Measurements from ENCODE around the gene LRRC75B. TPM values are rescaled to one million over a fixed set of nuclear protein-coding genes. Genes with fewer than 3 reads are reported as not detected.

LRRC75B gene
- total and polyA plus RNA-seq, 2 donors from 2014 or later = 23.4 to 47.6 TPM

GRCh38 chr22:24567668-24568067 is 25.2 kb downstream of the LRRC75B start:
- Histone ChIP-seq H3K9me3 (ENCODE audit: control insufficient read depth in 2 of 3, insufficient read depth in 1 of 3, low read length in 3 of 3) (no peaks in the 10 kb centered on the region), H3K4me1 (ENCODE audit: control insufficient read depth in 2 of 3, insufficient read depth in 2 of 3, low read depth in 1 of 3, low read length in 3 of 3) (peaks cover 0 to 22% (median 19%) of the 10 kb centered on the region in 3 donors), H3K4me3 (ENCODE audit: low read length in 3 of 3) (no peak overlapping the region), H3K9ac (ENCODE audit: low read length in 3 of 3) (no peak overlapping the region), H3K27ac (ENCODE audit: low read depth in 2 of 2, low read length in 2 of 2) (no peak overlapping the region), H3K27me3 (ENCODE audit: control insufficient read depth, insufficient read depth, low read length) (no peaks in the 10 kb centered on the region), H3K36me3 (ENCODE audit: control insufficient read depth in 2 of 3, insufficient read depth in 3 of 3, low read length in 3 of 3) (peaks cover 9 to 33% (median 18%) of the 10 kb centered on the region in 3 donors)
- intact Hi-C loops (cut with DNase I) = no loop called here
- DNase-seq (no peak), FAIRE-seq (no peak)
- no peak for TF ChIP-seq CTCF (IDR thresholded peaks at IDR 0.05; ENCODE audit: borderline replicate concordance, extremely low read depth, insufficient read depth)

GRCh38 chr22:24566899-24567511 is 25.9 kb downstream of the LRRC75B start:
- Histone ChIP-seq H3K9me3 (ENCODE audit: control insufficient read depth in 2 of 3, insufficient read depth in 1 of 3, low read length in 3 of 3) (no peaks in the 10 kb centered on the region), H3K36me3 (ENCODE audit: control insufficient read depth in 2 of 3, insufficient read depth in 3 of 3, low read length in 3 of 3) (peaks cover 9 to 28% (median 15%) of the 10 kb centered on the region in 3 donors), H3K27me3 (ENCODE audit: control insufficient read depth, insufficient read depth, low read length) (no peaks in the 10 kb centered on the region), H3K27ac (ENCODE audit: low read depth in 2 of 2, low read length in 2 of 2) (no peak overlapping the region), H3K4me3 (ENCODE audit: low read length in 3 of 3) (no peak overlapping the region), H3K4me1 (ENCODE audit: control insufficient read depth in 2 of 3, insufficient read depth in 2 of 3, low read depth in 1 of 3, low read length in 3 of 3) (peaks cover 0 to 22% (median 19%) of the 10 kb centered on the region in 3 donors), H3K9ac (ENCODE audit: low read length in 3 of 3) (no peak overlapping the region)
- intact Hi-C loops (cut with DNase I) = no loop called here
- DNase-seq = no peak
- TF ChIP-seq CTCF (IDR thresholded peaks at IDR 0.05; ENCODE audit: borderline replicate concordance, extremely low read depth, insufficient read depth) = no peak
- FAIRE-seq = no peak

GRCh38 chr22:24565077-24565476 is 27.8 kb downstream of the LRRC75B start:
- TF ChIP-seq CTCF (IDR thresholded peaks at IDR 0.05; ENCODE audit: borderline replicate concordance, extremely low read depth, insufficient read depth) = no peak
- H3K9ac ChIP-seq (ENCODE audit: low read length in 3 of 3) = no peak overlapping the region
- no peak for FAIRE-seq
- H3K4me3 ChIP-seq (ENCODE audit: low read length in 3 of 3) = no peak overlapping the region
- no peak for DNase-seq
- intact Hi-C loops (cut with DNase I) = no loop called here
- no peak overlapping the region for H3K27ac ChIP-seq (ENCODE audit: low read depth in 2 of 2, low read length in 2 of 2)
- H3K27me3 ChIP-seq (ENCODE audit: control insufficient read depth, insufficient read depth, low read length) = no peaks in the 10 kb centered on the region
- H3K4me1 ChIP-seq (ENCODE audit: control insufficient read depth in 2 of 3, insufficient read depth in 2 of 3, low read depth in 1 of 3, low read length in 3 of 3) = peaks cover 0 to 27% (median 19%) of the 10 kb centered on the region in 3 donors
- H3K36me3 ChIP-seq (ENCODE audit: control insufficient read depth in 2 of 3, insufficient read depth in 3 of 3, low read length in 3 of 3) = peaks cover 9 to 17% (median 13%) of the 10 kb centered on the region in 3 donors
- no peaks in the 10 kb centered on the region for H3K9me3 ChIP-seq (ENCODE audit: control insufficient read depth in 2 of 3, insufficient read depth in 1 of 3, low read length in 3 of 3)
